ENCODE results near the gene RAB44.
"Not testable (repeated sequence)": the region's sequence is repeated elsewhere in the genome, so short reads cannot be mapped to it uniquely, and the experiment has no call there.

The RAB44 gene

DNA sequence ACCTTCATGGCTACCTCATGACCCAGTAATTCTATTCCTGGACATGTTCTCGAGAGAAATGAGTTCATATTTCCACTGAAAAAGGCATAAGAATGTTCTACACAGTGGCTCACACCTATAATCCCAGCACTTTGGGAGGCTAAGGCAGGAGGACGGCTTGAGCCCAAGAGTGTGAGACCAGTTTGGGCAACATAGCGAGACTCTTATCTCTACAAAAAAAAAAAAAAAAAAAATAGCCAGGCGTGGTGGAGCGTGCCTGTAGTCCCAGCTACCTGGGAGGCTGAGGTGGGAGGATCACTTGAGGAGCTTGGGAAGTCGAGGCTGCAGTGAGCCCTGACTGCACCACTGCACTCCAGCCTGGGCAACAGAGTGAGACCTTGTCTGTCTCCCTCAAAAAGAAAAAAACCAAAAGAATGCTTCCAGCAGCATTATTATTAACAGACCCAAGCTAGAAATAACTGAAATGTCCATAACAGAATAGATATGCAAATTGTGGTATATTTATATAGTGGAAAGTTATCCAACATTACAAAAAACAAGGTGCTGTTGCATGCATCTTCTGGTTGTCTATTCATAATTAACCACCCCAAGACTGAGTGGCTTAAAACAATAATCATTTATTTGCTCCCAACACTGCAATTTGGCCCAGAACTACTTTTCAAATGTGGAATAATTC is 9.4 kb upstream of the RAB44 start:
- DNase-seq (ENCODE audit: low spot score), result no peak

- no peak for DNase-seq (ENCODE audit: low spot score)
These were observed 8.9 kb upstream of the RAB44 start for GRCh38 chr6:36688739-36689075.

DNA sequence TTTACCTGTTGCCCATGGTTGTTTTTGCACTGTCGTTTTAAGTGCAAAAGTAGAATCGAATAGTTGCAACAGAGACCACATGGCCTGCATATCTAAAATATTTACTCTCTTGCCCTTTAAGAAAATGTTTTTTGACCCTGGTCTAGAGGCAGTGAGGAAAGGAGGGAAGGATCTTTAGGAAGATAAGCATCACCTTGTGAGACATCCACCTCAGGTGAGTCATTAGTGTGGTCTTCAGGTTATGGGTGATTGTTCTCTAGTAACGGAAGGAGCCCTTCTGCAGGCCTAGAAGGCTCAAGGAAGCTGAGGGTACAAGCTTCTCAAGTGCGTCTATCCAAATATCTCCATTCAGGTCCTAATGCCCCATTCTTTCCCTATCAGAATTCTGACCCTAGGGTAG is 6.6 kb upstream of the RAB44 start:
- DNase-seq (ENCODE audit: low spot score), result no peak

DNA sequence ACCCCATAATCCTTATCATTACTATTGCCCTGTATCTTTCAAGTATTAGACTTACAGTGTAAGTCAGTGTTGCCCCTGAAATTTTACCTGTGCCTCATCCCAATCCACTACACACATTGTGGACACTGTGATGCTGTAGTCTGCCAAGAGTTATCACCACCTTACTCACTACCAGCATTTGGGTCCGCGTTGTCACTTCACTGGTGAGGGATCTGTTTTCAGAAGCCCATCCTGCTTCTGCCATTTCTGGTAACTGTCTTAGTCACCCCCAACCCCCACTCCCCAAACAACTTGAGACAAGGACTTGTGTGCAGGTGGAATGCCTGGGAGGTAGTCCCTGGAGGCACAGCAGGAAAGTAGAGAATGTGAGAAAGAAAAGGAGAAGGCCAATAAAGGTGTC is 6.0 kb upstream of the RAB44 start:
- no peak for DNase-seq (ENCODE audit: low spot score)

DNA sequence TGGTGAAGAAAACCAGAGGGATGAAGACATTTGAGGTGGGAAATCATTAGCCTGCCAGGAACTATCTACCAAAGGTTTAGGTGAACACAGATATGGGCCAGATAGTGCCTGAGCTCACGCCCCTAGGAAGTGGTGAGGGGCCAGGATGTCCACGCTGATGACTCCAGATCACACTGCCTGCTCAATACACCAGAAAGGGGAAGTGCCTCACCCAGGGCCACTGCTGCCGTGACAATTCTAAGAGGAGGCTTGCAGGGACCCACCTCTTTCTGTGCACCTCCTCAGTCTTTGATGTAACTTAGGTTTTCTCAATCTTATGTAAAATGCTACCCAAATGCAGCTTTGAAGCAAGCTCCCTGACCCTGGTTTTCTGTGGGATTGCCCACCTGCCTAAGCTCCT is 5.4 kb upstream of the RAB44 start:
- no peak for DNase-seq (ENCODE audit: low spot score)

GRCh38 chr6:36692861-36693702 is 4.5 kb upstream of the RAB44 start:
- DNase-seq (ENCODE audit: low spot score), result no peak

DNA sequence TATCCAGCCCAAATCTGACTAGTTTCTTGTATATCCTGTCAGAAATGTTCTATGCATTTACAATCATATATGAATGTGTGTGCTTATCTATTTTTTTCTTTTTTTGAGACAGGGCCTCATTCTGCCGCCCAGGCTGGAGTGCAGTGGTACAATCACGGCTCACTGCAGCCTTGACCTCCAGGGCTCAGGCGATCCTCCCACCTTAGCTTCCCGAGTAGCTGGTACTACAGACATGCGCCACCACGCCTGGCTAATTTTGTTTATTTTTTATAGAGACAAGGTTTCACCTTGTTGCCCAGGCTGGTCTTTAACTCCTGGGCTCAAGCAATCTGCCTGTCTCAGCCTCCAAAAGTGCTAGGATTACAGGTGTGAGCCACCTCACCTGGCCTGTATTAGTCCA is 3.0 kb upstream of the RAB44 start:
- no peak for DNase-seq (ENCODE audit: low spot score)

- DNase-seq (ENCODE audit: low spot score), result no peak
These were observed 2.2 kb upstream of the RAB44 start for GRCh38 chr6:36695414-36695813.

- DNase-seq (ENCODE audit: low spot score), result no peak
These were observed 570 bp downstream of the RAB44 start for GRCh38 chr6:36698196-36698595.

GRCh38 chr6:36698871-36699271 is 1.2 kb downstream of the RAB44 start:
- DNase-seq (ENCODE audit: low spot score), result no peak

DNA sequence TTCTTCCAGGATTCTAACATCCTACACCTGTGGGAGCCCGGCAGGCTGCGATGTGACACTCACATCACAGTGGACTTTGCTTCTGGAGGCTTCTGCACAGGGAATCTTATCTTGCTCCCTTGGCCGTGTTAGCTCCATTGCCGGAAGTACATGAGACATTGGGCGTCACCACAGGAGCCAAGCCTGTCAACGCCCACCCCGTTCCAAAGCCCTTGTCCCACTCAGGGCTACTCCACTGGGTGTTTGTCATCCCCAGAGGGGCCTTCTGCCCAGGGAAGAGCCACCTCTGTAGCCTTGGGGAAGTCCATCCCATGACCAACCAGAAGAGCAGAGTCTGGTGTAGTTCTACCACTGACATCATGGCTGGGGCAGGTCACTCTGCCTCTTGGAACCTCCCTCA is 1.7 kb downstream of the RAB44 start:
- DNase-seq (ENCODE audit: low spot score), result no peak

DNA sequence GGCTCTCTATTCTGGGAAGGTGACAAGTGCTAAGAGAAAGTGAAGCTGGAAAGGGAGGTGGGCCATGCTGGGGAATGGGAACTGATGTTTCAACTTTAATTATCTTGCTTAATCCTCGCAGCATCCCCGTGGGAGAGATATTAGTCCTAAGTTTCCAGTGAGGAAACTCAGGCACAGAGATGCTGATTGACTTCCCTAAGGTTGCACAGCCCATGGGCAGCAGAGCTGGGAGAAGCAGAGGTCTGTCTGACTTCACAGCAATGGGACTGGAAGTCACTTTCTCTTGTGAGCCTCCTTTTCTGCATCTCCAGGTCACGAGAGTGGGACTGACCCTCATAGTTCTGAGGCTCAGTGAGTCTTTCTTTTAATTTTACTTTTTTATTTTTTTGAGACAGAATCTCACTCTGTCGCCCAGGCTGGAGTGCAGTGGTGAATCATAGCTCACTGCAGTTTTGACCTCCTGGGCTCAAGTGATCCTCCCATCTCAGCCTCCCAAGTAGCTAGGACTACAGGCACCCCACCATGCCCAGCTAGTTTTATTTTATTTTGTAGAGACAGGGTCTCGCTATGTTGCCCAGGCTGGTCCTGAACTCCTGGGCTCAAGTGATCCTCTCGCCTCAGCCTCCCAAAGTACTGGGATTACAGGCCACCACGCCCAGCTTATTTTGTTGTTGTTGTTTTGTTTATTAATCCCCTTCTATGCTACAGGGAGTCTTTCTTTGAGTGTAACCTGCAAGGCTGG is 2.6 kb downstream of the RAB44 start:
- DNase-seq (ENCODE audit: low spot score), result no peak

GRCh38 chr6:36700831-36701230 is 3.2 kb downstream of the RAB44 start:
- DNase-seq (ENCODE audit: low spot score), result no peak

GRCh38 chr6:36701401-36701991 is 3.9 kb downstream of the RAB44 start:
- no peak for DNase-seq (ENCODE audit: low spot score)

GRCh38 chr6:36702656-36703055 is 5.0 kb downstream of the RAB44 start:
- no peak for DNase-seq (ENCODE audit: low spot score)

- no peak for DNase-seq (ENCODE audit: low spot score)
These were observed 5.5 kb downstream of the RAB44 start for GRCh38 chr6:36703081-36703606.

- DNase-seq (ENCODE audit: low spot score), result no peak
These were observed 6.4 kb downstream of the RAB44 start for GRCh38 chr6:36703982-36704381.

DNA sequence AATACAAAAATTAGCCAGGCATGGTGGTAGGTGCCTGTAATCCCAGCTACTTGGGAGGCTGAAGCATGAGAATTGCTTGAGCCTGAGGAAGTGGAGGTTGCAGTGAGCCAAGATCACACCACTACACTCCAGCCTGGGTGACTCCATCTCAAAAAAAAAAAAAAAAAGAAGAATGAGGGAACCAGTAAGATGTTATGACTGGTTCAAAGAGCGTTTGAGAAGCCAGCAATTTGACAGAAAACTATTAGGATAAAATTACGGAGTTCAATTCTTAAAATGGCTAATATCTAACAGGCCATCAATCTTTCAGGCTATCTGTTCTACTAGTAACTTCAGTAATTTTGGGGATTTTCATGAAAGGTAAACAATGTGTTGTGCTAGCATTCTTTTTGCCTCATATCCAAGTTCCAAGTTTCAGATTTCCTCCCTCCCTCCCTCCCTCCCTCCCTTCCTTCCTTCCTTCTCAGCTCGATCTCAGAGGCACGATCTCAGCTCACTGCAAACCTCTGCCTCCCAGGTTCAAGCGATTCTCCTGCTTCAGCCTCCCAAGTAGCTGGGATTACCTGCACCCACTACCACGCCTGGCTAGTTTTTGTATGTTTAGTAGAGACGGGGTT is 7.4 kb downstream of the RAB44 start:
- DNase-seq (ENCODE audit: low spot score), result not testable (repeated sequence)

DNA sequence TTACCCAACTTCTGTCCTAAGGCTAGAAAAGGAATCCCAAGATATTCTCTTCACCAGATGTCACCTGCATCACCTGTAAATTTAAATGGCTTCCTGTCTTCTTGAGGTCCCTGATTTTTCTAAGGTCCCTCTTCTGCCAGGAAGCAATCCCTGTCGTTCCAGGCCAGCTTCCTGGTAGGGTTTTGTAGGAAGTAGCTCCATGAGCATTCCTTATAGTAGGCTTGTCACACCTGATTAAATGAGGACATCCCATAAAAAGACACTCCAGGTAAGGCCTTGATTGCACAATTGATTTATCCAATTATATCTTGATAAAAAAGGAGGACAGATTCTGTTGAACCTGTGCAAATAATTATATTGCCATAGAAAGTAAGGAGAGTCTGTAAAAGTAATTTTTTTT is 8.7 kb downstream of the RAB44 start:
- no peak for DNase-seq (ENCODE audit: low spot score)

- no peak for DNase-seq (ENCODE audit: low spot score)
These were observed 15.2 kb downstream of the RAB44 start for GRCh38 chr6:36712816-36713215.

DNA sequence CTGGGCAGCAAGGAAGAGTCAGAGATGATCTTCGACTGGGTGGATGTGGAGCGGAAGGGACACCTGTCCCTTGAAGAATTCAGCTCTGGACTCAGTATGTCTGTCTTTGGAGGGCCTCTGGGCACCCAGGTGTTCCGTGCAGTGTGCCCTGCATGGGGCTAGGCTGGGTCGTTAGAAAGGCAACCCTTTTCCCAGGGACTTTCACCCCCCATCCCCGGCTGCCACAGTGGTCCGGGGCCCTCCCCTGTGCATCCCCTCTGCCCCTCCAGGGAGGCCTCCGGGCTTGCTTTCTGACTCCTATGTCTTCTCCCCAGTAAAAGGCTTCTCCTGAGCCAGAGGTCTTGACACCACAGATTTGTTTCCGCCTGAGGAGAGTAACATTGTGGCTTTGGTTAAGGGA is 16.2 kb downstream of the RAB44 start:
- DNase-seq (ENCODE audit: low spot score), result no peak

DNA sequence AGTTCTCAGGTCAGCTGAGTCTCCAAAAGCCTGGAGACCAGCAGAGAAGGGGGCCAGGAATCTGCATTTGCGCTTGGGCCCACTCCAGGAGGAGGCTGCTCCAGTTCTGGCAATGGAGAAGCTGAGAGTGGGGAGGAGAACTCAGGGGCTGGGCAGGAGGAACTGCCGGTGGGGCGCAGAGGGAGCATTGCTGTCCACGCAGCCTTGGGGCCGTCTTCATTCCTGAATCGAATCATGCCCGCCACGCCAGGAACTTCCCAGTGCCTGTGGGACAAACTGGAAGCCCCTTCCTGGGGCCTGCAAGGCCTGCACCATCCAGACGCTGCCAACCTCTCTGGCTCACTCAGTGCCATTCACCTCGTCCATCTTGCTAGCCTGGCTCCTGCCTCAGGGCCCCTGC is 16.9 kb downstream of the RAB44 start:
- DNase-seq (ENCODE audit: low spot score), result no peak
